Measurements from ENCODE around the gene NEK11. TPM values are rescaled to one million over a fixed set of nuclear protein-coding genes. Genes with fewer than 3 reads are reported as not detected.

The NEK11 gene
- total RNA-seq, 1 experiment from 2014 or later = 13.2 TPM

GRCh38 chr3:131239267-131239666 lies 212.6 kb downstream of the NEK11 start:
- Histone ChIP-seq H2AFZ (no peak overlapping the region), H3K79me2 (ENCODE audit: low read depth) (no peaks in the 10 kb centered on the region), H3K9me3 (ENCODE audit: insufficient read depth, low read depth) (no peaks in the 10 kb centered on the region), H3K27me3 (ENCODE audit: insufficient read depth, low read depth) (no peaks in the 10 kb centered on the region), H3K27ac (no peak overlapping the region), H3K4me1 (replicated peaks; ENCODE audit: insufficient read depth) (no peaks in the 10 kb centered on the region), H3K9me2 (ENCODE audit: insufficient read depth) (no peaks in the 10 kb centered on the region; the same call in 1 of the 2 replicates), H3K36me3 (ENCODE audit: low read depth) (no peaks in the 10 kb centered on the region), H4K20me1 (ENCODE audit: insufficient read depth) (no peaks in the 10 kb centered on the region), H3F3A (ENCODE audit: insufficient read depth, low read depth) (no peaks in the 10 kb centered on the region), H3K4me2 (no peak overlapping the region), H3K4me3 (no peak overlapping the region)
- ChIA-PET CTCF (no interaction called here), POLR2A (ENCODE audit: unreplicated experiment) (interaction anchor here (0.5 kb wide), 1 partner anchor 89 kb away, joined by 9 read pairs; no protein-coding TSS in a partner anchor)
- intact Hi-C loops (cut with micrococcal nuclease; ENCODE audit: unreplicated experiment) = loop anchor here (10.0 kb wide), 1 partner anchor 786 kb away; no protein-coding TSS in a partner anchor
- BruUV-seq (replicated peaks) = no TSS peak
- no peak for DNase-seq
- no peak for TF ChIP-seq CTCF (conservative IDR thresholded peaks at IDR 0.05)
- TF ChIP-seq EZH2 (IDR thresholded peaks at IDR 0.05; ENCODE audit: low read depth) = no peak

GRCh38 chr3:131242201-131242600 lies 215.5 kb downstream of the NEK11 start:
- no TSS peak for BruUV-seq (replicated peaks)
- CTCF ChIA-PET = no interaction called here
- Histone ChIP-seq H4K20me1 (ENCODE audit: insufficient read depth) (no peaks in the 10 kb centered on the region), H3K27ac (no peak overlapping the region), H3K9me3 (ENCODE audit: insufficient read depth, low read depth) (no peaks in the 10 kb centered on the region), H3K9me2 (ENCODE audit: insufficient read depth) (no peaks in the 10 kb centered on the region; the same call in 1 of the 2 replicates), H2AFZ (no peak overlapping the region), H3K27me3 (ENCODE audit: insufficient read depth, low read depth) (no peaks in the 10 kb centered on the region), H3K36me3 (ENCODE audit: low read depth) (no peaks in the 10 kb centered on the region), H3K4me2 (no peak overlapping the region), H3K79me2 (ENCODE audit: low read depth) (no peaks in the 10 kb centered on the region), H3K4me3 (no peak overlapping the region), H3K4me1 (replicated peaks; ENCODE audit: insufficient read depth) (no peaks in the 10 kb centered on the region), H3F3A (ENCODE audit: insufficient read depth, low read depth) (no peaks in the 10 kb centered on the region)
- POLR2A ChIA-PET (ENCODE audit: unreplicated experiment) = no interaction called here
- TF ChIP-seq EZH2 (IDR thresholded peaks at IDR 0.05; ENCODE audit: low read depth) (no peak), CTCF (conservative IDR thresholded peaks at IDR 0.05) (no peak; the same call in 1 of the 2 replicates)
- intact Hi-C loops (cut with micrococcal nuclease; ENCODE audit: unreplicated experiment) = no loop called here
- no peak for DNase-seq

GRCh38 chr3:131250466-131250865 lies 223.8 kb downstream of the NEK11 start:
- DNase-seq = no peak
- H3K4me2 ChIP-seq = no peak overlapping the region
- H3K9me3 ChIP-seq (ENCODE audit: insufficient read depth, low read depth) = peaks cover 2% of the 10 kb centered on the region; the same call in 1 of the 2 replicates
- no TSS peak for BruUV-seq (replicated peaks)
- POLR2A ChIA-PET (ENCODE audit: unreplicated experiment) = no interaction called here
- H4K20me1 ChIP-seq (ENCODE audit: insufficient read depth) = no peaks in the 10 kb centered on the region
- no peak overlapping the region for H2AFZ ChIP-seq
- CTCF ChIA-PET = no interaction called here
- H3K4me1 ChIP-seq (replicated peaks; ENCODE audit: insufficient read depth) = no peaks in the 10 kb centered on the region
- H3F3A ChIP-seq (ENCODE audit: insufficient read depth, low read depth) = no peaks in the 10 kb centered on the region
- H3K79me2 ChIP-seq (ENCODE audit: low read depth) = no peaks in the 10 kb centered on the region
- intact Hi-C loops (cut with micrococcal nuclease; ENCODE audit: unreplicated experiment) = no loop called here
- no peaks in the 10 kb centered on the region for H3K27me3 ChIP-seq (ENCODE audit: insufficient read depth, low read depth)
- no peaks in the 10 kb centered on the region for H3K9me2 ChIP-seq (ENCODE audit: insufficient read depth)
- no peak overlapping the region for H3K4me3 ChIP-seq
- TF ChIP-seq CTCF (conservative IDR thresholded peaks at IDR 0.05) = no peak
- no peak for TF ChIP-seq EZH2 (IDR thresholded peaks at IDR 0.05; ENCODE audit: low read depth)
- no peaks in the 10 kb centered on the region for H3K36me3 ChIP-seq (ENCODE audit: low read depth)
- H3K27ac ChIP-seq = no peak overlapping the region

Measured in PC-9 (cell line).